NK-92 (cell line): ENCODE data around the gene KRAS.
A peak's percentile ranks its signal among the peaks of the same experiment; 100 is the strongest.

Source experiments
- DNase-seq: peaks from one replicate; lab custom pipeline; 2025; ENCODE audit not compliant: unreplicated experiment; lab: John Stamatoyannopoulos, UW

KRAS gene

DNA sequence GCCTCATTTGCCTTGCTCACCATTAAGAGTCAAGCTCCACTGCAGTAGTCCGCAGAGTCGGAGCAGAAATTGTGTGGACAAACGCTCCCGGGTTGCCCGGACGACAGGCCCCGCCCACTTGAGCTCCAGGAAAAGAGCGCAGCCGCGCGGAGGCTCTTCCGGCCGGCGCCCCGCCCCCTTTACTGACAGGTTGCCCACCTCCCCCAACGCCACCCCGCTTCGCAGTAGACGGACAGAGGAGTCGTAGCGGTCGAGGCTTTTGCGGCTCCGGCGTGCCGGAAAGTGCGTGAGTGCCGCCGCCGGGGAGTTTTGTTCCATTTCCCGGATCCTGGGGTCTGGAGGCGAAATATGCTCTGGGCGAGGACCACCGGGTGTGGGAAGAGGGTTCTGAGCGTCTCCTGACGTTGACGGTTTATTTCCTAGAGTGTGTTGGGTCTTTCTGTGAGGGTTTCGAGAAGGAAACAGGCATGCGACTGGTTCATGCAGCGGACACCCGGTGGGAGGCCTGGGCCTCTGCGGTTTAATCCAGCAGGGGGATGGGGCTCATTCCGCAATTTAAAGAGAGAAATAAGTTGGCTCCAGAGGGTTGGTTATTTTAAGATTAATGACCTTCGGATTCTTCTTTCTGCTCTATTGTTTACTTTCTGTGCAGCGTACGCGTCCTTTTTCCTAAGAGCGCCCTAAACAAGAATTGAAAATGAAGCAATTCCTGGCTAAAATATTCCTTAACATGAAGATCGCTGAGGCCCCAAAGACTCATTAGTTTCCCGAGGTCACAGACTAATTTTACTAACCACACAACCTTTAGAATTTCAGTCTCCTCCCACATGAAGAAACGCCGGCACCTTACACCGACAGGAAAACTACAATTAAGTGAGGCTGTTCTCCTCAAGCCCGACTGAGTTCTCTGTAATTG lies 55.4 kb downstream of the KRAS start, which contains the start of the genes DNAI7 and ETFRF1:
TSS of gene DNAI7 (minus strand) at position 105 of the 916 bp plus-strand sequence. CDS start at position 23, 82 bp downstream.
TSS of gene ETFRF1 (plus strand) at position 182 of the 916 bp plus-strand sequence. CDS start 8,720 bp downstream, outside the sequence.
- peak; percentile 80 for DNase-seq

DNA sequence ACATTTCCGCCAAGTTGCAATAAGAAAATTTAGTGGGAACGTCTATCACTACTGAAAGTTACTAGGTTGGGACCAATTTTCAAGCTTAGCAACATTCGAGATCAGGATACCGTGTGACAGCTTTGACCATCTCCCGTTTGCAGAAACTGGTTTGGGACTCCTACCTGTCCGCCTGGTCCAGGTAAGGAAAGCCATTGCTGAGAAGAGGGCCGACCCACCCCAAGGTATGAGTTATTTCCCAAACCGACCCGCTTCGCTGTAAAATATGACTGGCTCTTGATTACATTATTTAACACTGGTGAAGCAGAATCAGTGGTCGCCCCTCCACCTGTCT lies 56.0 kb downstream of the KRAS start:
- no peak for DNase-seq

DNA sequence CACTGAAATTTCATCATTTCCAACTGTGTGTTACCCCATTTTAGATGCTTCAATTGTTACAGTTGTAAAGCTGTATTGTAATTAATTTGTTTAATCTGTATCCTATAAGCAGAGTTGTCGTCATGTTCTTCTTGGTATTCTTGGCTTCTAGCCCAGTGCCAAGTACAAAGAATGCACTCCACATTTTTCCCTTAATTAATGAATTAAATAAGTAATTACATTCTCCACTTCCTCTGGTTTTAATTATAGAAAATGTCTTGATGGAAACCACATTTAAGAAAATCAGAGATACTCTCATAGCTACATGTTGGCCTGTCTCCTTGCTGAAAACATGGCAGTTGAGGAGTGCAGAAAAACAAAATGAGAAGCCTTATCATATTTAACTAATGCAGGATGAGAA lies 56.5 kb downstream of the KRAS start:
- DNase-seq, result no peak

DNA sequence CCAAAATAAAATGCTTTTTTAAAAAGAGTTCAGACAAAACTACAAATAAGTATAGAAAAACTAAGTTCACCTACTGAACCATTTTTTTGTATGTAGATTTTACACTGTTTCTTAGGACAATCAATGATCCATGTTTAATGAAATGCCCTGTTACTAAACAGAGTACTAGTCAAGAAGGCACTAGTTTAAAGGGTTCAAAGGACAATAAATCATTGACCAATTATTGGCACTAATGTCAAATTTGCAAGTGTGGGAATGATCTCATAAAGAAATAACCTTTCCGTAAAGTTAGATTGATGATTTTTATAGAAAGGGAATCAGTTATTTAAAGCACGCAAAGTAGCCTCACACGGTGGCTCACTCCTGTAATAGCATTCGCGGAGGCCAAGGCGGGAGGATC lies 59.9 kb downstream of the KRAS start:
- DNase-seq, result no peak

DNA sequence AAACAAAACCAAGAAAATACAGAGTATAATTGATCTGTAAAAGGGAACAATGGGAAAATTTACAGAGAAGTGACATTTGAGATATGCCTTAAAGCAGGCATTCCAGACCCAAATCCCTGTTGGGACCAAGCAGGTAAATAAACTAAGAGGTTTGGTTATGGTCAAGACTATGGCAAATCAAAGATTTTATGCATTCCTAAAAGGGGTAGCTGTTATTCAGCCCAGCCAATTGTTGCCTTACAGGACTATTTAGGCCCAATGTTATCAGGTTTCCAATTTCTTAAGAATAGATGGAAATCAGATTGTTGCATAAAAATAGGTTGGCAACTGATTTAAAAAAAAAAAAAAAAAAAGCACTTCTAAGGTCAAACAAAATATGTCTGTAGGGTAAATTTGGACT lies 61.1 kb downstream of the KRAS start:
- no peak for DNase-seq

DNA sequence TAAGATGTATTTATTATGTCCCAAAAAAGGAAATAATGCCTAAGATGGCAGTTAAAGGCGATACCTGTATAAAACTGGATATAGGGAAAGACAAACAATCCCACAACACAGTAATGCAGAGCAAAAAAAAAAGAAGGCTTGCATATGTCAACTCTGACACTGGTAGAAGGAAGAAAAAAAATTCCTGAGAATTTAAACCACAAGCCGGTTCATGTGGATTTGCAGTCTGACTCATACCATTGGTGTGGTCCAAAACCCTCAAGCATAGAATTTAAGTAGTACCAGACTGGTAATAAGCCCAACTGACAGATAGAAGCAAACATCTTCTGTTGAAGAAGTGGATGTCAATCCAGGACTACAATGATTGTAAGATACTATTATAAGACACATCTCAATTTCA lies 62.9 kb downstream of the KRAS start:
- no peak for DNase-seq

DNA sequence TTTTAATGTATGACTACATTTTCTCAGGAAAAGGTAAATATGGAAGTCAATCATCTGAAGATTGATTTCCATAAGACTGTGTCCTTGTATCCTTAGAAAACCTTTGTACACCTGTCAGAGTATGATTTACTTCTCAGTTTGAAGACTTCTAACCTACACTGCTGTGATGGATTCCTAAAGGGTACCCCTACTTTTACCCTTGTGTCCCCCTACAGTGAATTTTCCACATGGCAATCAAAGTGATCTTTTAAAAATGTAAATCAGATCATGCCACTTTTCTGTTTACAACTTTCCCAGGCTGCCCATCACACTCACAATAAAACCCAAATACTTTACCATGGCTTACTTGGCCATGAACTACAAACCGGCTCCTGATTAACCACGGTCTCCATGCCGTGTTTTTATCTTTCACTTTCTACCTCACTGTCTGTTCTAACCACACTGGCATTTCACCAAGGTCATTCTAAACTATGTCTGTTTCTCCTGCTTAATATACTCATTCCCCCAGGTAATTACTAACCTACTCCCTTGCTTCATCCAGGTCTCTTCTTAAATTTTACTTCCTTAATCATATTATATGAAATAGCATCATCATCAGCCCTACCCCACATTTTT lies 63.8 kb downstream of the KRAS start:
- DNase-seq, result no peak

DNA sequence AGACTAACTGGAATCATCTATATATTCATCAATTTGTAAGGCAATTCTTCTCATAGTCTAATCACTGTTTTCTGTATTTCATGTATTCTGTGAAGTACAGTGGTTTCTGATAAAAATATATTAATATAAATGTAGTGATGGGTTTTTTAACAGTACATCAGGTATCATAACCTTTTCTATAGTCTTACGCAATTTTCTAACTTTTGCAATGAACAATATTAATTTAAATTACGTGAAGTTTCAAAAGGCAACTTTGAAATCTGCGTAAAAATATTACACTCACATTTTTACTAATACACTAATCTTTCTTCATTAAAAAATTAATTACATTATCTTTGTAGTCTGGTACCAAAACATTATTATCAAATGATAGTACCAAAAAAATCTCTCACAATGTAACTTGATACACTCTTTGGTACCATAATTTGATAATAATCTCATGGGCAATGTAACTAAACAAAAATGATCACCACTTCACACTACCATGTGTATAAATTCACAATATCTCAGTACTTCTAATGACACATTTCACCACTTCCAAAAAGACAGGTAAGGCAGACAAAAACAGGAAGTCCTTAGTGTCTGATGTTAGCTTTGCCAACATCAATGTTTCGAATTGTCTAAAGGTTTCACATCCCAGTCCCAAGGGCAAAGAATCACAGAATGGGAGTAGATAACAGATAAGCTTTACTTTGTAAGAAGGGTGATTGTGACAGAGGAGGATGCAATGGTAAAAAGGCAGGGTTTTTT lies 64.5 kb downstream of the KRAS start:
- no peak for DNase-seq

DNA sequence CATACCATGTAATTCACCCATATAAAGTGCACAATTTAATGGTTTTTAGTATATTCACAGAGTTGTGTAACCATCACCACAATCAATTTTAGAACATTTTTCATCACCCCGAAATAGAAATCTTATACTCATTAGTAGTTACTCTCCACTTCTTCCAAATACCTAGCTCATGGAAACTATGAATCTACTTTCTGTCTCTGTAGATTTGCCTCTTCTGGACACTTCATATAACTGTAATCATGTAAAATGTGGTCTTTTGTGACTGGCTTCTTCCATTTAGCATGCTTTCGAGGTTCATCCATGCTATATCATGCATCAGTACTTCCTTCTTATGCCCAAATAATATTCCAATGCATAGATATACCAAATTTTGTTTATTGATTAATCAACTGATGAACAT lies 66.6 kb downstream of the KRAS start:
- no peak for DNase-seq

DNA sequence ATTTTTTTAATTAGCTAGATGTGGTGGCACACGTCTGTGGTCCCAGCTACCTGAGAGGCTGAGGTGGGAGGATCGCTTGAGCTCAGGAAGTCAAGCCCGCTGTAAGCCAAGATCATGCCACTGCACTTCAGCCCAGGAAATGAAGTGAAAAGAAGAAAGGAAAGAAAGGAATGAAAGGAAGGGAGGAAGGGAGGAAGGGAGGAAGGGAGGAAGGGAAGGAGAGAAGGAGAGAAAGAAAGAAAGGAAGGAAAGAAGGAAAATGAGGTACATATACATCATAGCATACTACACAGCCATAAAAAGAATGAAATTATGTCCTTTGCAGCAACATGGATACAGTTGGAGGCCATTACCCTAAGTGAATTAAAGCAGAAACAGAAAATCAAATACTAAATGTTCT lies 68.0 kb downstream of the KRAS start:
- DNase-seq, result no peak

DNA sequence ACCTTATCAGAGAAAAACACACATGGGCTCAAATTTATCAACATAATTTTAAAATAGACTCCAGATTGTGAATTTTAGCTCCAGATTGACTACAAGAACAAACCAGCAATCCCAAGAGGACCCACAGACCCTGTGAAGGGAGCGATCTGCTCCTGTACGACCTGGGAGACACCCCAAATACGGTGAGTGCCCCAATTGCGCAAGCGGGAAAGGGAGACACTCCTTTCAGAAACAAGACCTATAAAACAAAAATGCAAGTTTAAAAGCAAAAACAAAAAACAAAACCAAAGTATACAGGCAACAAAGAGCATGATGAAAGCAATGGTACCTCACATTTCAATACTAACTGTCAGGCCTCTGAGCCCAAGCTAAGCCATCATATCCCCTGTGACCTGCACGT lies 87.9 kb downstream of the KRAS start:
- DNase-seq, result no peak

DNA sequence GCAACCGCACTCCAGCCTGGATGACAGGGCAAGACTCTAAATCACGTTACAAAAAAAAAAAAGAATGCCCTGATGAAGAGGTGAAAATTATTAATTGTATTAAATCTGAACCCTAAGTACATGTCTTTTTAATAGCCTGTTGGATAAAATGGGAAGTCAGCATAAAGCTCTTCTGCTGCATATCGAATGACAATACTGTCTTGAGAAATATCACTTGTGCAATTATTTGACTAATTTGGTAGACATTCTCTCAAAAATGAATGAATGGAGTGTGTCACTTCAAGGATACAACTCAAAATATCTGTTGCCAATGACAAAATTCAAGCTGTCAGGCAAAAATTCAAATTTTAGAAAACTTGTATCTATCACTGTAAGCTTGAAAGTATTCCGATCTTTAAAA lies 94.7 kb downstream of the KRAS start:
- no peak for DNase-seq

DNA sequence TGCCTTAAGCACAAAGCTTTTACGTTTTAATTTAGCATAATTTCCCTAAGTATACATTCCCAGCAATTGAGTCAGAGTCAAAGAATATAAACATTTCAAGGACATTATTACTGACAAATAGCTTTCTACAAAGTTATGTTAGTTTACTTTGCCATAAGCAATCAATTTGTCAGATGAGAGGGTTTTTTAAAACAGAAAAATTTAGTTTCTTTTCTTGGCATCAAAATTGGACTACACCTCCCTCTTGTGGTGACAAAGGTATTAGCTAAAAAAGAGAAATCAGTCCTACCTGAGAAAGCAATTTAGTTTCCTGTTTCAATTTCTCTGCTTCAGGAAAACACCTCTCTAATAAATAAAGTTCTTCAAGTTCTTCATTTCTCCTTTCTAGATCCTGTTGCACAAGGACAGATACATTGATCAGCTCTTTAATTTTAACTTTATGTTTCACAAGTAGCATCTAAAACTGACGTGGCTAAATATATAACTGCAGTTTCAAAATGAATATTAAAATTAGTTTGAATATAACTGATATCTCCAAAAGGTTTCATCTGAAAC lies 95.6 kb downstream of the KRAS start:
- DNase-seq, result no peak
